ENCODE results near the gene ARHGAP26.

GRCh38 chr5:143156086-143156485, 385.9 kb downstream of the ARHGAP26 start:
- TF ChIP-seq CTCF (IDR thresholded peaks at IDR 0.05) (no peak), POLR2A (IDR thresholded peaks at IDR 0.05) (no peak), EP300 (IDR thresholded peaks at IDR 0.05) (no peak)
